HG03520 (cell line): ENCODE measurements around the gene GJA1.
"Not testable (repeated sequence)": the region's sequence is repeated elsewhere in the genome, so short reads cannot be mapped to it uniquely, and the experiment has no call there.

Experiments used
- ATAC-seq: cut with Tn5 transposase; IDR thresholded peaks from one replicate; pipeline ENCODE4 v1.9.1; 2021; ENCODE audit warnings: mild to moderate bottlenecking, moderate library complexity; ENCODE audit not compliant: unreplicated experiment

GJA1 gene

GRCh38 chr6:121435444-121436069 is at the start of gene GJA1:
GJA1 (plus strand) TSS chr6:121435646; CDS start chr6:121446848, 11,202 bp downstream.
- no peak for ATAC-seq

- ATAC-seq: not testable (repeated sequence)
Measured at GRCh38 chr6:121386551-121386950, 48.9 kb upstream of the GJA1 start.

- no peak for ATAC-seq
Measured at GRCh38 chr6:121389419-121389818, 46.0 kb upstream of the GJA1 start.

GRCh38 chr6:121393731-121394505 is 41.5 kb upstream of the GJA1 start:
- no peak for ATAC-seq

GRCh38 chr6:121395736-121396135 is 39.7 kb upstream of the GJA1 start:
- no peak for ATAC-seq

DNA sequence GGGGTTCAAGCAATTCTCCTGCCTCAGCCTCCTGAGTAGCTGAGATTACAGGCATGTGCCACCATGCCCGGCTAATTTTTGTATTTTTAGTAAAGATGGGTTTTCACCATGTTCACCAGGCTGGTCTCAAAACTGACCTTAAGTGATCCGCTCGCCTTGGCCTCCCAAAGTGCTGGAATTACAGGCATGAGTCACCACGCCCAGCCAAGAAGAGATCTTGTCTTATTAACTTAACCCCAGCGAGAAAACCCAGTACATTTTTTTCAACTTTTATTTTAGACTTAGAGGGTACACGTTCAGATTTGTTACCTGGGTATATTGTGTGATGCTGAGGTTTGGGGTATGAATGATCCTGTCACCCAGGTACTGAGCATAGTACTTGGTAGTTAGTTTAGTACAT is 38.3 kb upstream of the GJA1 start:
- not testable (repeated sequence) for ATAC-seq

- no peak for ATAC-seq
Measured at GRCh38 chr6:121398127-121398526, 37.3 kb upstream of the GJA1 start.

DNA sequence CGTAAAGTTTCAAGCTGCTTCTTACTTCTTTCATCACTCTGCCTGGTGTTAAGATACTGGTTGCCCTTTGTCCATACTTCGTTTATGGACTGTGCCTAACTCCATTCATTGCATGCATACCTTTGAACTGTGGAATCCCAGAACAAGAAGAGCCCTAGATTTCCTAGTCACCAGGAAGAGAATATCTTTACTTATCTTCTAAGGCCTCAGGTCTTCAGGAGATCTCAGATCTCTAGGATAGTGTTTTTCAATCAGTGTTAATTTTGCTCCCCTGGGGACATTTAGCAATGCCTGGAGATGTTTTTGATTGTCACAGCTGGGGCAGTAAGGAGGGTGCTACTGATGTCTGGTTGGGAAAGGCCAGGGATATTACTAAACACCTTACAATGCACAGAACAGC is 35.5 kb upstream of the GJA1 start:
- no peak for ATAC-seq

DNA sequence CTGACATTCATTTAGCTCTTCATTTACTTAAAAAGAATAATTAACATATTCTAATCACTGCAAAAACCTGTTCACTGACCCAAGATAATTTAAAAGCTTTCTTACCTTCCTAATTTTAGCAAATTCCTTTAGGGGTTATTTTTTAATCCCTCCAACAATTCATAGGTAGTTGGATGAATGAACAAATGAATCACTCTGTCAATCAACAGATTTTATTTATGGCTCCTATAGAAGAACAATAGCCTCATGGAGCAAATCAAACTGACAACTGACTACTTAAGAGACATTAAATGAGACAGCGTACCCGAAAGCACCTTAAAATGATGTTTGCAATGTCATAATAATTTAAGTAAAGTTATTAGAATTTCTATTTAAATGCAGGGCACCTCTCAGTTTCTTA is 31.5 kb upstream of the GJA1 start:
- no peak for ATAC-seq

DNA sequence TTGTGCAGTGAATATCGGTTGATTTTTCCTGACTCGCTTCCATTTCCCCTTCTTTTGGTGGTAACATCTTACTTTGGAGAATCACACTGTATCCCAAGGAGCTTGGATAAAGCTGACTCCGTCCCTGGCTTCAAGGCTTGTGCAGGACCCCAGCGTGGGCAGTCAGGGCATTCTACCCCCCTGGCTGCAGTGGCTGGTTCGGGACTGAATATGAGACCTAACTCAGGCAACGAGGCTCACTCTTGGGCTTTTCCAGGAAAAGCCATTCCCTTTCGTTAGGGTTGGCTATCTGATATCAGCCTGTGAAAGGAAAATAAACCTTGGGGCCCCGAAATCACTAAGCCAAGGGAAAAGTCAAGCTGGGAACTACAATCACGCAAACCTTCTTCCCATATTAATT is 30.1 kb upstream of the GJA1 start:
- no peak for ATAC-seq

DNA sequence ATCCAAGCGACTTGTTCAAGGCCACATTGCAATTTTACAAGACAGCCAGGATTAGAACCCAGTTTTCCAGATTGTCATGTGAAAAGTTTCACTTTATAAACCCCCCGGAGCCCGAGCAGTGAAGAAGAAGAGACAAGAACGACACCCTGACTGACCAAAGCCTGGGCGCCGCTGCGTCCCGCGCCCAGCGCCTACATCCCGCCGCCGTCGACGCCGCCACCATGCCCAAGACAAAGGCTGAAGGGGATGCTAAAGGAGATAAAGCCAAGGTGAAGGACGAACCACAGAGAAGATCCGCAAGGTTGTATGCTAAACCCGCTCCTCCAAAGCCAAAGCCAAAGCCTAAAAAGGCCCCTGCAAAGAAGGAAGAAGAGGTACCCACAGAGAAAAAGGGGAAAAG is 27.1 kb upstream of the GJA1 start:
- ATAC-seq: no peak

DNA sequence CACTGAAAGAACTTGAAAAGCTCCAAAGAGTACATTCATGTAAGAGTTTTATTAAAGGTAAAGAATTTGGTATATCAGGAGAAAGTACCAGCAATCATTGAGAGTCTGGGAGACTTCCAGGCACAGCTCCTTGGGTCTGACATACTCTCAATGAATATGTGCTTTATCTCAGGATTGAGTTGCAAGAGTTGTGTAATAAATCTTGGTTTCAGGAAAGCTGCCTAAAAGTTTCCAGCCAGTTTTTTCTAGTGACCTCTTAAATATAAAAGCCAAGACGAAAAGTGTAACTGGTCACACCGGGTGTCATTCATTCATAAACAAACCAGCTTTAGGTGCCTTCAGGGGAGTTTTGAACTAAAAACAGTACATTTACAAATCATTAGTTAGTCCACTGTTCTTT is 21.6 kb upstream of the GJA1 start:
- ATAC-seq: no peak

DNA sequence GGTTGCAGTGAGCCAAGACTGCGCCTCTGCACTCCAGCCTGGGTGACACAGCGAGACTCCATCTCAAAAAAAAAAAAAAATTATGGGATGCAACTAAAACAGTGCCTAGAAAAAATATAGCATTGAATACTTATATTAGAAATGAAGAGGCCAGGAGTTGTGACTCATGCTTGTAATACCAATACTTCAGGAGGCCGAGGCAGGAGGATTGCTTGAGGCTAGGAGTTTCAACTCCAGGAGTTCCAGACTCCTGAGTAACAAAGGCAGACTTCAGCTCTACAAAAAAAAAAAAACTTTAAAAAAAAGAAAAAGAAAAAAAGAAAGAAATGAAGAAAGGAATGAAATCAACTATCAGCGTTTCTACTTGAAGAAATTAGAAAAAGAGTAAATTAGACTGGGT is 17.1 kb upstream of the GJA1 start:
- ATAC-seq: no peak

GRCh38 chr6:121426686-121427085 is 8.8 kb upstream of the GJA1 start:
- ATAC-seq: no peak

DNA sequence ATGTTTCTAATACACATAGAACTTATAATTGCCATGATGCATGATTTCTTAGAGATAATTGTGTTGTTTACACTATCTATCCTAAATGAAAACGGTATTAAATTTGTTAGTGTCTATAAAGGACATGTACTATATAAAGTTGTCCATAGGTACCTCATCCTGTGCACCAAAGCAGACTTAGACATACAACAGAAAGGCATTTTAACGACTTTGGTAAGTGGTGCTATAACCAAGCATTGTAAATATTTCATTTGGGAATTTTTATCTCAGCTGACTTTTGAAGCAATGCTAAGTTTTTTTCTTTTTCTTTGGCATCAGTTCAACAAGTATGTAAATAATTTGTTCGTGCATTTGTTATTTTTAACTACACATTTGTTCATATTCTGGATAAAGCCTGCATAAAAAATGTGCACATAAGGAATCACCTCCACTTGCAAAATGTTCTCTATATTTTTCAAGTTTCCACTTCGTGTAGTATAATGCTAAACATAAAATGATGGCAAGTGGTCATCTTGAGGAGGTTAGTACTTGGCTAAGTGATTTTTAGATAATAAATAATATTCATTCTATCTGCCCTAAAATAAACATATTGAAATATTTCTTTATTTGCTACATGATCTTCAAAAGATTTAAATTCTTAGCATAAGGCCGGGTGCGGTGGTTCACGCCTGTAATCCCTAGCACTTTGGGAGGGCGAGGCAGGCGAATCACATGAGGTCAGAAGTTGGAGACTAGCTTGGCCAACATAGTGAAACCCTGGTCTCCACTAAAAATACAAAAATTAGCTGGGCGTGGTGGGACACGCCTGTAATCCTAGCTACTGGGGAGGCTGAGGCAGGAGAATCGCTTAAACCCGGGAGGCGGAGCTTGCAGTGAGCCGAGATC is 6.3 kb upstream of the GJA1 start:
- ATAC-seq: no peak

DNA sequence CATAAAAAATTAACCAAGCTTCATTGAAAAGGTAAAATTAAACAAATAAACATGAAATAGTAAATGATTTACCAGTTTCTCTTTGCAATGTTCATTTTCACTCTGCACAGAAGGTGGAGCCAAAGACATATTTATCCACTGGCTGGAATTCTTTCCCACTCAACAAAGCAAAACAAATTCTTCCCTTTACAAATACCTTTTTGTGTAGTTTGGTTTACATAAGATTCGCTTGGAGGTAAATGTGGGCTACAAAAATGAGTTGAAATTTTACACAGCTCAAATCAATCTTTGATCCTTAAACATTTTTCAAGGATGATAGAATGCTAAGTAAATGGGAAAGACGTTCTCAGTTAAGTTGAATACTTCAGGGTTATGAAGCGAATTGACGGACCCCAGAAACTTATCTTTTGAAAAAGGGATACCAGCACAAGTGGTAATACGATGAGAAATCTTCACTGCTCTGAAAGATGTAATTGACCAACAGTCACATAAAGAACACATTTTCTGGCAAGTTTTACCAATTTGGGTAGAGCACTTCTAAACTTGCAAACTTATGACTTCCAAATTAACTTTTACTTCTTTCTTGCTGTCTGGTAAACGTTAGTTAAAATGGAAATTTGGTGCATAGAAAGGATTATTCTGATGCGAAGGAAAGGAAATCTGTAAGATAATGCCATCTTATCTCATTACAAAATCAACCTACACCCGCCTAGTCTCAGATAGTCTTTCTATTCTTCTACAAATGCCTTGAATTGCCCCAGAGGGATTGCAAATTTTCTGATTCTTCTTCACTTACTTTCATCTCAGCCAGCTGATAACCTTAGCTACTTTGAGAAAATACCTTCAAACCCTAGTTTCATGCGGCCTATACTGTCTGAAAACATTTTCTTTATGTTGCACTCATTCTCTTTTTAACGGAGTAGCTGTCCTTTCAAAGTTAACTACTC is 4.7 kb upstream of the GJA1 start:
- ATAC-seq: no peak

DNA sequence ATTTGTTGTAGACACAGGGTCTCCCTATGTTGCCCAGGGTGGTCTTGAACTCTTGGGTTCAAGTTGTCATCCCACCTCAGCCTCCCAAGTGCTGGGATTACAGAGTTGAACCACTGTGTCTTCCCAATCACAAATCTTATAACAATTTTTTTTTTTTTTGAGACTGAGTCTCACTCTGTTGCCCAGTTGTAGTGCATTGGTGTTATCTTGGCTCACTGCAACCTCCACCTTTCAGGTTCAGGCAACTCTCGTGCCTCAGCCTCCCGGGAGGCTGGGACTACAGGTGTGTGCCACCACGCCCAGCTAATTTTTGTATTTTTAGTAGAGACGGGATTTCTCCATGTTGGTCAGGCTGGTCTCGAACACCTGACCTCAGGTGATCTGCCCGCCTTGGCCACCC is 3.7 kb upstream of the GJA1 start:
- ATAC-seq: not testable (repeated sequence)

GRCh38 chr6:121434037-121434770 is 1.2 kb upstream of the GJA1 start:
- no peak for ATAC-seq

GRCh38 chr6:121436274-121436857 is 920 bp downstream of the GJA1 start:
- no peak for ATAC-seq
